Liver (tissue), 9 donors: Measurements from ENCODE around the gene MAP3K9. TPM values are rescaled to one million over a fixed set of nuclear protein-coding genes. Genes with fewer than 3 reads are reported as not detected.

ENCODE experiments used
- DNase-seq: peaks from one replicate; pipeline ENCODE4 v3.0.0-alpha.2; 2017; ENCODE audit warnings: low spot score
- H3K27ac ChIP-seq, 2 donors: one replicate each; pipeline ENCODE4 v1.7.0; 2013; ENCODE audit warnings: inconsistent platforms in 2 of 2, low read length in 2 of 2, control low read depth in 1 of 2, low read depth in 1 of 2, mild to moderate bottlenecking in 1 of 2
- H3K27me3 ChIP-seq, 4 donors: one replicate each; pipeline versions ENCODE4 v1.6.1 to v1.7.0; 2013; ENCODE audit warnings: low read length in 3 of 4, inconsistent platforms in 1 of 4, mild to moderate bottlenecking in 1 of 4, moderate library complexity in 1 of 4; ENCODE audit not compliant: control insufficient read depth in 4 of 4, insufficient read depth in 4 of 4
- H3K36me3 ChIP-seq, 4 donors: one replicate each; pipeline versions ENCODE4 v1.6.1 to v1.7.0; 2013; ENCODE audit warnings: low read length in 3 of 4, mild to moderate bottlenecking in 3 of 4, low read depth in 1 of 4, moderate library complexity in 1 of 4; ENCODE audit not compliant: control insufficient read depth in 4 of 4, insufficient read depth in 3 of 4
- H3K4me1 ChIP-seq, 4 donors: one replicate each; pipeline versions ENCODE4 v1.6.1 to v1.7.0; 2013; ENCODE audit warnings: low read length in 3 of 4, mild to moderate bottlenecking in 3 of 4, moderate library complexity in 1 of 4; ENCODE audit not compliant: control insufficient read depth in 4 of 4, insufficient read depth in 4 of 4
- H3K4me3 ChIP-seq, 3 donors: one replicate each; pipeline versions ENCODE4 v1.6.1 to v1.7.0; 2013; ENCODE audit warnings: low read length in 3 of 3, control low read depth in 1 of 3, low read depth in 1 of 3, mild to moderate bottlenecking in 1 of 3
- H3K9ac ChIP-seq, 2 donors: one replicate each; pipeline ENCODE4 v1.7.0; 2013; ENCODE audit warnings: low read length in 2 of 2, mild to moderate bottlenecking in 2 of 2, moderate library complexity in 2 of 2, control low read depth in 1 of 2, low read depth in 1 of 2
- H3K9me3 ChIP-seq, 4 donors: one replicate each; pipeline versions ENCODE4 v1.6.1 to v1.7.0; 2013; ENCODE audit warnings: low read length in 3 of 4; ENCODE audit not compliant: control insufficient read depth in 4 of 4
- EGR1 ChIP-seq, 2 donors: IDR thresholded peaks; 2 replicates each; pipeline ENCODE4 v1.6.1; 2016 to 2018; ENCODE audit warnings: antibody characterized with exemption in 2 of 2, low read depth in 2 of 2
- FOXA1 ChIP-seq: IDR thresholded peaks from 2 replicates; pipeline ENCODE4 v1.6.1; 2016; ENCODE audit warnings: antibody characterized with exemption
- FOXA2 ChIP-seq: IDR thresholded peaks from 2 replicates; pipeline ENCODE4 v1.6.1; 2016; ENCODE audit warnings: antibody characterized with exemption
- GABPA ChIP-seq, 2 donors: IDR thresholded peaks in 1 of 2; conservative IDR thresholded peaks in 1 of 2; 2 replicates each; pipeline ENCODE4 v1.6.1; 2016; ENCODE audit warnings: antibody characterized with exemption in 2 of 2, mild to moderate bottlenecking in 1 of 2, moderate library complexity in 1 of 2
- HNF4A ChIP-seq, 2 donors: conservative IDR thresholded peaks; 2 replicates each; pipeline ENCODE4 v1.6.1; 2016; ENCODE audit warnings: antibody characterized with exemption in 2 of 2, mild to moderate bottlenecking in 2 of 2
- HNF4G ChIP-seq: IDR thresholded peaks from 2 replicates; pipeline ENCODE4 v1.6.1; 2016; ENCODE audit warnings: antibody characterized with exemption
- JUND ChIP-seq, 2 donors: IDR thresholded peaks; 2 replicates each; pipeline ENCODE4 v1.6.1; 2016; ENCODE audit warnings: antibody characterized with exemption in 2 of 2
- NR2F2 ChIP-seq: IDR thresholded peaks from 2 replicates; pipeline ENCODE4 v1.6.1; 2016; ENCODE audit warnings: antibody characterized with exemption
- RAD21 ChIP-seq, 2 donors: IDR thresholded peaks; 2 replicates each; pipeline ENCODE4 v1.6.1; 2016; ENCODE audit warnings: antibody characterized with exemption in 2 of 2, mild to moderate bottlenecking in 2 of 2
- RXRA ChIP-seq, 2 donors: IDR thresholded peaks; 2 replicates each; pipeline ENCODE4 v1.6.1; 2017 to 2018; ENCODE audit warnings: antibody characterized with exemption in 2 of 2, mild to moderate bottlenecking in 1 of 2
- SP1 ChIP-seq: IDR thresholded peaks from 2 replicates; pipeline ENCODE4 v1.6.1; 2018; ENCODE audit warnings: antibody characterized with exemption, mild to moderate bottlenecking
- TAF1 ChIP-seq: conservative IDR thresholded peaks from 2 replicates; pipeline ENCODE4 v1.6.1; 2016; ENCODE audit warnings: antibody characterized with exemption, mild to moderate bottlenecking
- YY1 ChIP-seq: IDR thresholded peaks from 2 replicates; pipeline ENCODE4 v1.6.1; 2016; ENCODE audit warnings: antibody characterized with exemption, mild to moderate bottlenecking
- WGBS: extraction: QIAGEN DNeasy Blood & Tissue Kit; methylation state at CpG from one replicate; pipeline ENCODE4 v1.1.7; 2013; 5-methylcytosine and 5-hydroxymethylcytosine counted together
- polyA plus RNA-seq, 2 donors: library from polyadenylated mRNA; stranded (reverse) in 1 of 2; unstranded in 1 of 2; fragments of 200-250 nt in 1 of 2; fragments of >200 nt in 1 of 2; fragmentation: Nextera tagmentation in 1 of 2; extraction: Ambion mirVana in 1 of 2; gene quantifications; one replicate each; pipeline versions ENCODE4 v1.2.1 to v1.2.3, GENCODE V29; 2013 to 2015
- total RNA-seq, 2 donors: library from RNA; depleted of rRNA; stranded (reverse); fragments of >200 nt; gene quantifications; one replicate each; pipeline ENCODE4 v1.2.3, GENCODE V29; 2014
- TF ChIP-seq, protein P1 (sequence below): IDR thresholded peaks from 2 replicates; pipeline ENCODE4 v1.6.1; 2016; ENCODE audit warnings: antibody characterized with exemption
- TF ChIP-seq, protein P2 (sequence below): IDR thresholded peaks from 2 replicates; pipeline ENCODE4 v1.6.1; 2016; ENCODE audit warnings: antibody characterized with exemption, mild to moderate bottlenecking
- TF ChIP-seq, protein P3 (sequence below): IDR thresholded peaks from 2 replicates; pipeline ENCODE4 v1.6.1; 2016; ENCODE audit warnings: antibody characterized with exemption
- TF ChIP-seq, protein P4 (sequence below): IDR thresholded peaks from 2 replicates; pipeline ENCODE4 v1.6.1; 2016; ENCODE audit warnings: antibody characterized with exemption
- TF ChIP-seq, protein P5 (sequence below): fragments of 150-350 bp; IDR thresholded peaks from 2 replicates; pipeline ENCODE4 v1.5.1; 2017; ENCODE audit warnings: improper control_type of control experiment, low read depth, low read length; ENCODE audit not compliant: missing input control
- donor health status: healthy.
- donor health status: healthy.
- donor health status: healthy.
- donor health status: healthy.
- donor health status: healthy.

The MAP3K9 gene
- total and polyA plus RNA-seq, 4 donors = 0.65 to 5.2 (median 0.80) TPM

DNA sequence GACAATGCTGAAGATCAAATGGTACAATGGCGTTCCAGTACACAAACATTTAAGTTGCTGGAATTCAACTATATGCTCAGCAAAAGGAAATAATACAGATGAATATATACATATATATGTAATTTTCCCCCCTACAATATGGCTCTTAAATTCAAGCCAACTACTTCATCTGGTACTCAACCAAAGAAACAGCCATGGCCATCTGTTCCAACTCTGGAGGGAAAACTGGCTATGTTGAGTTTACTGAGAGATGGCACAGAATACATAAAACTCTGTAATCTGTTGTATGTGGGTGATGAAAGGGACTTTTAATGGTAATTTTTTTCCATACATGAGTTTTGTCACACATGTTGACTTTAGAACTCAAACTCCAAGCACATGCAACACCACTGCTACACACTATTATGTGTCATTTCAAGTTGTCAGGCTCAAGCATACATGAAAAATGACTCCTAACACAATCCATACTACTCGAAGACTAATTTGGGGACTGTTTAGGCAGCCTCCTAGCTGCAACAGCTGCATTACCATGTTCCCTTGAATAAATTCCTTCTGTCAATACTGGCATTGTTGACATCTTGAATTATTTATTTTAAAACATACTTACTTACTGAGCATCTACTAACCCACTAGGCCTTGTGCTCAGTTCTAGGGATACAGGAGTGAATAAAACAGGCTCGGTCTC lies 38.2 kb upstream of the MAP3K9 start (continued):
- TF ChIP-seq, protein P1, sequence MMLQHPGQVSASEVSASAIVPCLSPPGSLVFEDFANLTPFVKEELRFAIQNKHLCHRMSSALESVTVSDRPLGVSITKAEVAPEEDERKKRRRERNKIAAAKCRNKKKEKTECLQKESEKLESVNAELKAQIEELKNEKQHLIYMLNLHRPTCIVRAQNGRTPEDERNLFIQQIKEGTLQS = no peak
- TF ChIP-seq EGR1 (IDR thresholded peaks at IDR 0.05; ENCODE audit: low read depth in 2 of 2) (no peak), TAF1 (no peak), YY1 (no peak), JUND (IDR thresholded peaks at IDR 0.05) (no peak), NR2F2 (no peak)

DNA sequence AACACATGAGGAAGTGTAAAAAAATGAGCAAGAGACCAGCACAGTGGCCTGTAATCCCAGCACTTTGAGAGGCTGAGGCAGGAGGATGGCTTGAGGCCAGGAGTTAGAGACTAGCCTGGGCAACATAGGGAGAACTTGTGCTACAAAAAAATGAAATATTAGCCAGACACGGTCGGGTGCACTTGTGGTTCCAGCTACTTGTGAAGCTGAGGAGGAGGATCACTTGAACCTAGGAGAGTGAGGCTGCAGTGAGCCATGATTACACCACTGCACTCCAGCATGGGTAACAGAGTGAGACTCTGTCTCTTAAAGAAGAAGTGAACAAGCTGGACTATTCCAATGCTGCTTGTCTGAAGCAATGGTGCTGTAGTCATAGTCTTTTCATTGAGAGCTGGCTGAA lies 36.3 kb upstream of the MAP3K9 start:
- H3K27me3 ChIP-seq = no peaks in the 10 kb centered on the region
- TF ChIP-seq, protein P2, sequence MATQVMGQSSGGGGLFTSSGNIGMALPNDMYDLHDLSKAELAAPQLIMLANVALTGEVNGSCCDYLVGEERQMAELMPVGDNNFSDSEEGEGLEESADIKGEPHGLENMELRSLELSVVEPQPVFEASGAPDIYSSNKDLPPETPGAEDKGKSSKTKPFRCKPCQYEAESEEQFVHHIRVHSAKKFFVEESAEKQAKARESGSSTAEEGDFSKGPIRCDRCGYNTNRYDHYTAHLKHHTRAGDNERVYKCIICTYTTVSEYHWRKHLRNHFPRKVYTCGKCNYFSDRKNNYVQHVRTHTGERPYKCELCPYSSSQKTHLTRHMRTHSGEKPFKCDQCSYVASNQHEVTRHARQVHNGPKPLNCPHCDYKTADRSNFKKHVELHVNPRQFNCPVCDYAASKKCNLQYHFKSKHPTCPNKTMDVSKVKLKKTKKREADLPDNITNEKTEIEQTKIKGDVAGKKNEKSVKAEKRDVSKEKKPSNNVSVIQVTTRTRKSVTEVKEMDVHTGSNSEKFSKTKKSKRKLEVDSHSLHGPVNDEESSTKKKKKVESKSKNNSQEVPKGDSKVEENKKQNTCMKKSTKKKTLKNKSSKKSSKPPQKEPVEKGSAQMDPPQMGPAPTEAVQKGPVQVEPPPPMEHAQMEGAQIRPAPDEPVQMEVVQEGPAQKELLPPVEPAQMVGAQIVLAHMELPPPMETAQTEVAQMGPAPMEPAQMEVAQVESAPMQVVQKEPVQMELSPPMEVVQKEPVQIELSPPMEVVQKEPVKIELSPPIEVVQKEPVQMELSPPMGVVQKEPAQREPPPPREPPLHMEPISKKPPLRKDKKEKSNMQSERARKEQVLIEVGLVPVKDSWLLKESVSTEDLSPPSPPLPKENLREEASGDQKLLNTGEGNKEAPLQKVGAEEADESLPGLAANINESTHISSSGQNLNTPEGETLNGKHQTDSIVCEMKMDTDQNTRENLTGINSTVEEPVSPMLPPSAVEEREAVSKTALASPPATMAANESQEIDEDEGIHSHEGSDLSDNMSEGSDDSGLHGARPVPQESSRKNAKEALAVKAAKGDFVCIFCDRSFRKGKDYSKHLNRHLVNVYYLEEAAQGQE = no peak
- no peak for TF ChIP-seq RXRA (IDR thresholded peaks at IDR 0.05)
- no peak for TF ChIP-seq RAD21 (IDR thresholded peaks at IDR 0.05)
- TF ChIP-seq YY1 = no peak
- TF ChIP-seq, protein P3, sequence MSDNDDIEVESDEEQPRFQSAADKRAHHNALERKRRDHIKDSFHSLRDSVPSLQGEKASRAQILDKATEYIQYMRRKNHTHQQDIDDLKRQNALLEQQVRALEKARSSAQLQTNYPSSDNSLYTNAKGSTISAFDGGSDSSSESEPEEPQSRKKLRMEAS = no peak
- no peak for TF ChIP-seq NR2F2
- no peak for TF ChIP-seq SP1
- TF ChIP-seq FOXA1 = no peak
- TF ChIP-seq EGR1 (IDR thresholded peaks at IDR 0.05; ENCODE audit: low read depth in 2 of 2) = no peak
- TF ChIP-seq, protein P4, sequence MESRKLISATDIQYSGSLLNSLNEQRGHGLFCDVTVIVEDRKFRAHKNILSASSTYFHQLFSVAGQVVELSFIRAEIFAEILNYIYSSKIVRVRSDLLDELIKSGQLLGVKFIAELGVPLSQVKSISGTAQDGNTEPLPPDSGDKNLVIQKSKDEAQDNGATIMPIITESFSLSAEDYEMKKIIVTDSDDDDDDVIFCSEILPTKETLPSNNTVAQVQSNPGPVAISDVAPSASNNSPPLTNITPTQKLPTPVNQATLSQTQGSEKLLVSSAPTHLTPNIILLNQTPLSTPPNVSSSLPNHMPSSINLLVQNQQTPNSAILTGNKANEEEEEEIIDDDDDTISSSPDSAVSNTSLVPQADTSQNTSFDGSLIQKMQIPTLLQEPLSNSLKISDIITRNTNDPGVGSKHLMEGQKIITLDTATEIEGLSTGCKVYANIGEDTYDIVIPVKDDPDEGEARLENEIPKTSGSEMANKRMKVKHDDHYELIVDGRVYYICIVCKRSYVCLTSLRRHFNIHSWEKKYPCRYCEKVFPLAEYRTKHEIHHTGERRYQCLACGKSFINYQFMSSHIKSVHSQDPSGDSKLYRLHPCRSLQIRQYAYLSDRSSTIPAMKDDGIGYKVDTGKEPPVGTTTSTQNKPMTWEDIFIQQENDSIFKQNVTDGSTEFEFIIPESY = no peak
- no peak for TF ChIP-seq HNF4A (conservative IDR thresholded peaks at IDR 0.05)
- TF ChIP-seq TAF1 = no peak
- no peak for TF ChIP-seq FOXA2
- TF ChIP-seq, protein P5, sequence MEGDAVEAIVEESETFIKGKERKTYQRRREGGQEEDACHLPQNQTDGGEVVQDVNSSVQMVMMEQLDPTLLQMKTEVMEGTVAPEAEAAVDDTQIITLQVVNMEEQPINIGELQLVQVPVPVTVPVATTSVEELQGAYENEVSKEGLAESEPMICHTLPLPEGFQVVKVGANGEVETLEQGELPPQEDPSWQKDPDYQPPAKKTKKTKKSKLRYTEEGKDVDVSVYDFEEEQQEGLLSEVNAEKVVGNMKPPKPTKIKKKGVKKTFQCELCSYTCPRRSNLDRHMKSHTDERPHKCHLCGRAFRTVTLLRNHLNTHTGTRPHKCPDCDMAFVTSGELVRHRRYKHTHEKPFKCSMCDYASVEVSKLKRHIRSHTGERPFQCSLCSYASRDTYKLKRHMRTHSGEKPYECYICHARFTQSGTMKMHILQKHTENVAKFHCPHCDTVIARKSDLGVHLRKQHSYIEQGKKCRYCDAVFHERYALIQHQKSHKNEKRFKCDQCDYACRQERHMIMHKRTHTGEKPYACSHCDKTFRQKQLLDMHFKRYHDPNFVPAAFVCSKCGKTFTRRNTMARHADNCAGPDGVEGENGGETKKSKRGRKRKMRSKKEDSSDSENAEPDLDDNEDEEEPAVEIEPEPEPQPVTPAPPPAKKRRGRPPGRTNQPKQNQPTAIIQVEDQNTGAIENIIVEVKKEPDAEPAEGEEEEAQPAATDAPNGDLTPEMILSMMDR = no peak
- TF ChIP-seq, protein P1 = no peak
- no peak for TF ChIP-seq HNF4G
- TF ChIP-seq GABPA (IDR thresholded peaks at IDR 0.05 in 1 of 2, conservative IDR thresholded peaks at IDR 0.05 in 1 of 2) = no peak
- no peak for TF ChIP-seq JUND (IDR thresholded peaks at IDR 0.05)
- H3K9me3 ChIP-seq = no peaks in the 10 kb centered on the region
- no peak overlapping the region for H3K4me3 ChIP-seq
- H3K36me3 ChIP-seq = no peaks in the 10 kb centered on the region
- DNase-seq = no peak
- H3K9ac ChIP-seq = no peak overlapping the region
- WGBS = 92% methylated on average over 2 of the region's 2 CpGs
- H3K27ac ChIP-seq = no peak overlapping the region
- H3K4me1 ChIP-seq = peaks cover 0 to 8% (median 0%) of the 10 kb centered on the region in 4 donors
